NCI-H446 (cell line): ENCODE measurements around the gene DMXL2.
"Not testable (repeated sequence)": the region's sequence is repeated elsewhere in the genome, so short reads cannot be mapped to it uniquely, and the experiment has no call there.

Source experiments
- DNase-seq, 2 experiments: peaks; one replicate each; lab custom pipeline; 2025; lab: John Stamatoyannopoulos, UW

The DMXL2 gene

GRCh38 chr15:51624022-51624421 lies 1.5 kb upstream of the DMXL2 start:
- DNase-seq: no peak

- no peak for DNase-seq
These were observed 891 bp upstream of the DMXL2 start for GRCh38 chr15:51623386-51623938.

GRCh38 chr15:51621936-51622603 lies 501 bp downstream of the DMXL2 start:
- peak in 1 of 2 experiments; percentile 32 for DNase-seq

DNA sequence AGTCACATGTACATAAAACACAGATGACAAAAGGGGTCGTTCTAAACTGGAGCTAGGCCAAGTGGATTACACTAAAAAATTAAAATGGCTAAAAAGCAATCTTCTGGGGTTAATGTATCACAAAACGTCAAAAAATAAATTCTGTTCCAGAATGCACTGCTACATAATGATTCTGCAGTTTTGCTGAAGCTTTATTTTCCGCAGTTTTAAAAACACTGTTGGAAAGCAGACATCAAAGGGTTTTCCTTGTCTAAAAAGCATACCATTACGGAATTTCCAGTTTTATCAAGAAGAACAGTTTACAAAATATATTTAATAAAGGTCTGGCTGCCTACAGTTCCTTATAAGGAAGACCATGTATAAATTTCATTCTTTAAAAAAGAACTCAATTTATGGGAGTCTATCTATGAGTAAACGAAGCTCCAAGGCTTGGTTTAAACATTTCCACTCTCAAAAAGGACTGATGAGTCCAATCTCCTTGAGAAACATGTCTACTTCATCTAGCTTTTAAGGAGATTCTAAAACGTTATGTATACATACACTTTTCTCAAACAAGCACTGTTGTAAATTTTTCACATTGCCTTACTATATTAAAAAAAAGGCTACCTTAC lies 1.3 kb downstream of the DMXL2 start:
- no peak for DNase-seq

- no peak for DNase-seq
These were observed 1.9 kb downstream of the DMXL2 start for GRCh38 chr15:51620641-51621040.

DNA sequence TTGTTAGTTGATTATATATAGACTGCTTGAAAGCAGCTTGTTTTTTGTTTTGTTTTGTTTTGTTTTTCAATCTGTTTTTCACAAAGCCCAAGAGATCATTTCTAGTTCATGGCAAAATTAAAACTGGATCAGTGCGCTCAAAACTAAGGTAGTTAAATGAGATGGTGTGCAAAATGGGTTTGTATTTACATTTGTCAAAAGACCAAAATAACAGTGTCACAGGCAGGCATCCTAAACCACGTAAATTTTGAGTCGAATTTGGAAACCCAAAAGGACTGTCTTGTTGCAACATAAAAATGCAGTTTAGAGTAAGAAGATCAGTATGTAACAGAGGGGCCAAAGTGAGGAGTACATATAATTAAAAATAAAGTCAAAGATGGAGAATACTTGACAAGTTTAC lies 2.4 kb downstream of the DMXL2 start:
- DNase-seq: no peak

DNA sequence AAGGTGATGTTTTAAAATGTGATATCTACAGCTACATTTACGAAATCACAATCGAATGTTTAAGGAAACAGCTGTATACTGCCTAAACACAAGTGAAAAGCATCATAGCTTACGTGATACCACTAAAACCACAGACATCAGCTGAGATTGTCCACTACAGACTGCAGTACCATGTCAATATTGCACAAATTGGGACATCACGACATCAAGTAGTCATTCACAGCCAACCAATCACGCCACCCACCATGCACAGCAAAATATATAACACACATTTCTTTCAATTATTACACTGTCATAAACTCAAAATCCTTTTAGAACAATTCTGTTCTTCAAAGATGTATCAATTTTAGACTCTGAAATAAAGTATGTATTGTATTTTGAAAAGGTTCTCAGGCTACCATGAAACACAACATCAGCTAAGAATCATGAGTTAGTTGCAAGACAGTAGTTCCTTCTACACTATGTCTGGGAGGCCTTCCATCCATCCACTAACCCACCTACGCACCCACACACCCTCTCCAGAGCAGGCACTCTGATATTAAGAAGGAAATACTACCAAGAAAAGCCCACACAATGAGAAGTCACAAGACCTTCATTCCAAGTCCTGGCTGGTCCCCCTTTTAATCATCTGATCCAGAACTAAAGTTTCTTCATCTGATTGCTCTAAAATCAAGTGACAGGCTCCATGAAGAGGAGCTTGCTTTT lies 3.1 kb downstream of the DMXL2 start:
- no peak for DNase-seq

DNA sequence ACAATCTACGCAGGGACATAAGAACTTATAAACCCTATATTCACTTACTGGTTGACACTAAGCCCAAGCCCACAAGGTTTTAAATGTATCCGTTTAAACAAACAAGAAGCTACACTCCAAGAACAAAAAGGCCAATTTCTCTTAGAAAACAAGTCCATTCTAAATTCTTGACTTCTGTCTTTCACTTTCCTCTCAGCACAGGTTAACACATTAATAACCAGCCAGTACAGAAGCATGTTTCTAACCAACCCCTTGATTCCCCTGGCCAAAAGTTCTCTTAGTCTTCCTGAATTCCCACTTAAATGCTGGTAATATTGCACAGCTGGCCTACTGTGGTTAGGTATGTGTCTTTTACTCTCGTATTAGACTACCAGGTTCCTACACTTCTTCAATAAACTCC lies 4.7 kb downstream of the DMXL2 start:
- DNase-seq: no peak

- DNase-seq: no peak
These were observed 8.6 kb downstream of the DMXL2 start for GRCh38 chr15:51613951-51614350.

GRCh38 chr15:51612669-51613068 lies 9.9 kb downstream of the DMXL2 start:
- DNase-seq: not testable (repeated sequence)

DNA sequence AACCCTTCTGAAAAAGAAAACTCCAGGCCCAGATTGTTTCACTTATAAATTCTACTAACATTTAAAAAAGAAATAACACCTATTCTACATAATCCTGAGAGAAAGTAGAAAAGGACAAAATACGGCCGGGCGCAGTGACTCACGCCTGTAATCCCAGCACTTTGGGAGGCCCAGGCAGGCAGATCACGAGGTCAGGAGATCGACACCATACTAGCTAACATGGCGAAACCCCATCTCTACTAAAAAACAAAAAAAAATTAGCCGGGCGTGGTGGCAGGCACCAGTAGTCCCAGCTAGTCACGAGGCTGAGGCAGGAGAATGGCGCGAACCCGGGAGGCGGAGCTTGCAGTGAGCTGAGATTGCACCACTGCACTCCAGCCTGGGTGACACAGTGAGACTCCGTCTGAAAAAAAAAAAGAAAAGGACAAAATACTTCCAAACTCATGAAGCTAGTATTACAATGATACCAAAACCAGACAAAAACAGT lies 19.1 kb downstream of the DMXL2 start:
- not testable (repeated sequence) for DNase-seq

GRCh38 chr15:51603002-51603401 lies 19.6 kb downstream of the DMXL2 start:
- no peak for DNase-seq

GRCh38 chr15:51602484-51602883 lies 20.1 kb downstream of the DMXL2 start:
- no peak for DNase-seq

GRCh38 chr15:51601801-51602200 lies 20.8 kb downstream of the DMXL2 start:
- no peak for DNase-seq

DNA sequence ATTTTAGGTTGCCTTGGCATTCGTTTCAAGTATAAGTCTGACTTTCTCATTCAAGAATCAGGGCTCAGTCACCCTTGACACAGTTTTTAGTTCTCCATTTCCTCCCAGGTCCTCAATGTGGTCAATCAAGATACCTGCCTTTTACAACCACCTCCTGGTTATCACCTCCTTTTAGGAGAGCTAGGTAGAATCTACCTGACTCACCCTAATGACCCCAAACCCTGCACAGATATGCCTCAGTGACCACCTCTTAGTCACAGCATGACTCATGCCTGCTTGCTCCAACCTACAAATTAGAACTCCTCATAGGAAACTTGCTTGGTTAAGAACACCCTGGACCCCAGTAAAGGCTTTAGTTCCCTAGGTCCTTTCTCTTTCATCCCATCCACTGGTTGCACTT lies 22.5 kb downstream of the DMXL2 start:
- no peak for DNase-seq

GRCh38 chr15:51589881-51590568 lies 32.5 kb downstream of the DMXL2 start:
- no peak for DNase-seq

GRCh38 chr15:51588966-51589365 lies 33.6 kb downstream of the DMXL2 start:
- DNase-seq: no peak

GRCh38 chr15:51585986-51586385 lies 36.6 kb downstream of the DMXL2 start:
- no peak for DNase-seq

DNA sequence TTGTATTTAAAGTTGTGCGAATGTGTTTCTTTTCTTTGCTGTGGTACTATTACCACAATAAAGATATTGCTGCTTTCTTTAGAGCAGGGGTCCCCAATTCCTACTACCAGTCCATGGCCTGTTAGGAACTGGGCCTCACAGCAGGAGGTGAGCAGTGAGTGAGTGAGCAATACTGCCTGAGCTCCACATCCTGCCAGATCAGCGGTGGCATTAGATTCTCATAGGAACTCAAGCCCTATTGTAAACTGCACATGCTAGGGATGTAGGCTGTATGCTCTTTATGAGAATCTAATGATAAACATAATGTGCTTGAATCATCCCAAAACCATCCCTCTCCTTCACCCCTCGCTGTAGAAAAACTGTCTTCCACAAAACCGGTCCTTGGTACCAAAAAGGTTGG lies 41.6 kb downstream of the DMXL2 start:
- no peak for DNase-seq

- DNase-seq: no peak
These were observed 42.2 kb downstream of the DMXL2 start for GRCh38 chr15:51580385-51580784.

GRCh38 chr15:51579012-51579411 lies 43.6 kb downstream of the DMXL2 start:
- no peak for DNase-seq

DNA sequence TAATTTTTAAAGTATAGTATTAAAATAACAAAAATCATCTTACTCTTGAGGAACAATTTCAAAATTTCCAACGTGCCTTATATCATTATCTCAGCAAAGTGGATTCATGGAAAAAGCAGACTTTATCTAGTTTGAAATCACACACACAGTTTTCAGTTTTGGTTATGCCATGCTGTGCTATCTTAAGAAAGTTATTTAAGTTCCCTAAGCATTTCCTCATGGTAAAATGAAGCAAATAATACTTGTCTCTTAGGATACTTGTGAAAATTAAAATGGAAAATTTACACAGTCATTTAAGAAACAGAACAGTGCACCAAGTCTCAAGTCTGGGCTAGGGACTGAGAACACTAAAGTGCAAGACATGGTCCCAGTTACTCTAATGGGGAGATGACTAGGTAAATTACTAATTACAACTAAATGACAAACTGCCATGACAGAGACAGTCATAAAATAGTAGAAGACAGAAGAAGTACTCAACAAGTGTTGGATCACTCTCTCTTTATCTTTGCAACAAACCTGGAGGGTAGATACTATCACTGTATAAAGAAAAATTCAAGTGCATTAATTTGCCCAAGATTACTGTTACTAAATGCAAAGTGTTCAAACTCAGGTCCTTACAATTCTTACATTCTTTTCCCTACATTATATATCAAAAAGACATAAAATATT lies 44.8 kb downstream of the DMXL2 start:
- DNase-seq: no peak
